ENCODE data around the gene SLC49A3.
A peak's percentile ranks its signal among the peaks of the same experiment; 100 is the strongest.

The SLC49A3 gene

DNA sequence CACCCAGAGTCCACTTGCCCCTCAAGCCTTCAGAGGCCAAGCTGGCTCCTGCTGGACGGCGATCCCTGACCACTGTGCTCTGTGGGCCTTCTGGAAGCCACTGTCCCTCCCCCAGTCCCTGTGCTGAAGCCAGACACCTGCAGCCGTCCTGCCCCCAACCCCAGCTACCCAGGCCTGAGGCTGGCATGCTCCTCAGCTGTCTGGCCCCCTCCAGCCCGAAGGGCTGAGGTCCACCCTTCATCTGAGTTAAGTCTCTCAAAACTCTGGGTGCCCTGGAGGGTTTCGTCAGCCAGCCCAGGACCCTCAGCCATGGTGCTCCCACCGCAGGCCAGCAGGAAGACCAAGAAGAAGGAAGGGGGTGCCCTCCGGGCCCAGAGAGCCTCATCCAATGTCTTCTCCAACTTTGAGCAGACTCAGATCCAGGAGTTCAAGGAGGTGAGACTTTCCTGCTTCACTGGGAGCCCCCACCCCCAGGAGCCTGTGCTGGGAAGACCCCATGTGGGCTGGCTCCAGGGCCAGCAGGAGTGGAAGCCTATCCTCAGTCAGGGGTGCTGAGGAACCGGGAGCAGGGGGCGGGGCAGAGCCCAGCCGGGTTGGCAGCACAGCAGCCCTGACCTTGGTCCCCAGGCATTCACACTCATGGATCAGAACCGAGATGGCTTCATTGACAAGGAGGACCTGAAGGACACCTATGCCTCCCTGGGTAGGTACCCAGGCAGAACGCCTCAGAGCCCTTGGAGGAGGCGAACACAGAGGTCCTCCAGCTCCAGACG lies 10.4 kb downstream of the SLC49A3 start:
- TF ChIP-seq, protein P1, sequence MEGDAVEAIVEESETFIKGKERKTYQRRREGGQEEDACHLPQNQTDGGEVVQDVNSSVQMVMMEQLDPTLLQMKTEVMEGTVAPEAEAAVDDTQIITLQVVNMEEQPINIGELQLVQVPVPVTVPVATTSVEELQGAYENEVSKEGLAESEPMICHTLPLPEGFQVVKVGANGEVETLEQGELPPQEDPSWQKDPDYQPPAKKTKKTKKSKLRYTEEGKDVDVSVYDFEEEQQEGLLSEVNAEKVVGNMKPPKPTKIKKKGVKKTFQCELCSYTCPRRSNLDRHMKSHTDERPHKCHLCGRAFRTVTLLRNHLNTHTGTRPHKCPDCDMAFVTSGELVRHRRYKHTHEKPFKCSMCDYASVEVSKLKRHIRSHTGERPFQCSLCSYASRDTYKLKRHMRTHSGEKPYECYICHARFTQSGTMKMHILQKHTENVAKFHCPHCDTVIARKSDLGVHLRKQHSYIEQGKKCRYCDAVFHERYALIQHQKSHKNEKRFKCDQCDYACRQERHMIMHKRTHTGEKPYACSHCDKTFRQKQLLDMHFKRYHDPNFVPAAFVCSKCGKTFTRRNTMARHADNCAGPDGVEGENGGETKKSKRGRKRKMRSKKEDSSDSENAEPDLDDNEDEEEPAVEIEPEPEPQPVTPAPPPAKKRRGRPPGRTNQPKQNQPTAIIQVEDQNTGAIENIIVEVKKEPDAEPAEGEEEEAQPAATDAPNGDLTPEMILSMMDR (IDR thresholded peaks at IDR 0.05; ENCODE audit: low read length, missing control alignments), result no peak
- no peak for DNase-seq (ENCODE audit: low read depth)
- no peak overlapping the region for H3K4me3 ChIP-seq (replicated peaks; ENCODE audit: low read depth, low read length)

DNA sequence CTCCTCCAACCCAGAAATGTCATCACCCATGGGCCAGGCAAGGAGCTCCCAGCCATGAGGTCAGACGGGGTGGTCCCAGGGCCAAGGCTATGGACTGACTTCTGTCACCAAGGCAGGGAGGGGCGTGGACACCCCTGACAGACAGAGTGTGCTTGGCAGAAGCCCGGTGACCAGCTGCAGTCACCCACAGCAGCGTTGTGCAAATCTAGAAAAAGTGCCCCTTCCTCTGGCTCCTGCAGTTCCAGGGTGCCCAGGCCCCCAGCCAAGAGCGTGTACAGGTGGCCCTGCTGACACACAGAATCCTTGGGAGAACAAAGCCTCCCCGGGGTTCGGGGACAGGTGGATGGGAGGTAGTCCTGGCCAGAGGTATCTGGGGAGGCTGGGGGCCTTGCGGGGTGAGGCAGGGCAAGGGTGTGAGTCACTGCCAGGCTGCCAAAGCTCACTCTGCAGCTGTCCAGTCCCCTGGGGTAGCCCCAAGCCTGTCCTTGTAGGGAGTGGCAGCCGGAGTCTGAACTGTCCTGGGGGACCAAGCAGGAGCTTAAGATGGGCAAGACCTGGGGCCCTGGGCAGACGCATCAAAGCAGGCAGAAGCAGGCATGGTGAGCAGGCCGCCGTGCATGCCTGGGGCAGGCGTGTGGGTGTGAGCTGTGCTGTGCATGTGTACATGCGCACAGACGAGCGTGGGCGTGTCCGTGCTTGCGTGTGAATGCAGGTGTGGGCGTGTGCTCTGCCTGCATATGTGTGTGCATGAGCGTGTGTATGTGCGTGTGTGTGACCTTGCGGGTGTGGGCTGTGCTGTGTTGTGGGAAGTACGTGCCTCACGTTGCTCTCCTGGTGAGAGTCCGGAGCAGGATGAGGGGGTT lies 11.3 kb downstream of the SLC49A3 start:
- TF ChIP-seq, protein P1 (IDR thresholded peaks at IDR 0.05; ENCODE audit: low read length, missing control alignments), result no peak
- H3K4me3 ChIP-seq (replicated peaks; ENCODE audit: low read depth, low read length), result no peak overlapping the region
- DNase-seq (ENCODE audit: low read depth), result no peak

DNA sequence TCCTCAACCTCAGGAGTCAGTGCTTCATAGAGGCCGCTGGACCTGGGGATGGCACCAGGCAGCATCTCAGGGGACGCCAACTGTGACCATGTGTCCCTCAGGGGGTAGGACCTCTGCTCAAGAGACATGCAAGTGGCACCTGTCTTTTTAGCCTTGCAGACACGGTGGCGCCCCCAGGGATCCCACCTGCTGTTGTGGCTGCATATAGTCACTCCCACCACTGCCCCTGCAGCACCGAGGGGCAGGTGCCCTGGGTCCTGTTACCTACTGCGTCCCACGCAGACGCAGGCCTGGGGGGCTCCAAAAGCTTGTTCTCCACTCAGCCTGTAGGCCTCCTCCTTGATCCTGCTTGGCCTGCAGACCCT lies 12.1 kb downstream of the SLC49A3 start:
- no peak for DNase-seq (ENCODE audit: low read depth)
- no peak overlapping the region for H3K4me3 ChIP-seq (replicated peaks; ENCODE audit: low read depth, low read length)
- TF ChIP-seq, protein P1 (IDR thresholded peaks at IDR 0.05; ENCODE audit: low read length, missing control alignments), result no peak

DNA sequence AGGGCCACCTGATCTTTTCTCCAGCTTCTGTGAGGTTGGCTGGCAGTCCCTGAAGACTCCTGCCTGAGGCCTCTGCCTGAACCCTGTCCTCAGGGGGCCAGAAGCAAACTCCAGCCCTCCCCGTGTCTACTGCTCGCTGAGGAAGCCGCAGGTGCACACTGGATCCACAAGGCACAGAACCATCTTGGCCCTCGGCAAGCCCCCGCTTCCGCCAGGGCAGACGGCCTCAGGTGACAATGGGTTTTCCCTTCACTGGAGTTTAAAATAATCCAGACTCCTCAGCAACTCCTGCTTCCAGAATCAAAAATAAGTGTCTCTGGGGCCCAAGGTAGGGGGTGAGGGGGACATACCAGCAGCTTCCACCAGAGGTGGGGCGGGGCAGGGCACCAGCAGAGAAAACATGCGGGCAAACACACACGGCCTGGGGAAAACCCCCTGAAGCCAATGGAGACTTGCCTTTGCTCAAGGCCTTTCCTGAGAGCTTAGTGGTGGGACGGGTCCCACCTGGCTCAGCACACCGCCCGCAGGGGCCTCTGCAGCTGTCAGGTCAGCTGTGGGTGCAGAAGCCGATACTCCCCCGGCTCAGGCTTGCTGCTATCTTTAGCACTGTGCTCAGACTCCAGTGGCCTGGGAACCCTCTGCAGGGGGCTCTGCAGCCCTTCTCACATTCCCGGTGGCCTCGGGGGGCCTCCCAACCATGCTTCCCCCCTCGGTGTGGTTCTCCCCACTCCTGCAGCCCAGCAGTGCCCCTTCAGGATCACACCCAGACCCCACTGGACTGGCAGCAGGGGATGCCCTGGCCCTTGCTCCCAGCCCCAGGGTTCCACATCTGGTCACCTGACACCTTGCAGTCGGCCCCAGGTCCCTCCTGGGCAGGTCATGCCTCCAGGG lies 12.7 kb downstream of the SLC49A3 start:
- DNase-seq (ENCODE audit: low read depth), result no peak
- TF ChIP-seq, protein P1 (IDR thresholded peaks at IDR 0.05; ENCODE audit: low read length, missing control alignments), result no peak
- no peak overlapping the region for H3K4me3 ChIP-seq (replicated peaks; ENCODE audit: low read depth, low read length)

DNA sequence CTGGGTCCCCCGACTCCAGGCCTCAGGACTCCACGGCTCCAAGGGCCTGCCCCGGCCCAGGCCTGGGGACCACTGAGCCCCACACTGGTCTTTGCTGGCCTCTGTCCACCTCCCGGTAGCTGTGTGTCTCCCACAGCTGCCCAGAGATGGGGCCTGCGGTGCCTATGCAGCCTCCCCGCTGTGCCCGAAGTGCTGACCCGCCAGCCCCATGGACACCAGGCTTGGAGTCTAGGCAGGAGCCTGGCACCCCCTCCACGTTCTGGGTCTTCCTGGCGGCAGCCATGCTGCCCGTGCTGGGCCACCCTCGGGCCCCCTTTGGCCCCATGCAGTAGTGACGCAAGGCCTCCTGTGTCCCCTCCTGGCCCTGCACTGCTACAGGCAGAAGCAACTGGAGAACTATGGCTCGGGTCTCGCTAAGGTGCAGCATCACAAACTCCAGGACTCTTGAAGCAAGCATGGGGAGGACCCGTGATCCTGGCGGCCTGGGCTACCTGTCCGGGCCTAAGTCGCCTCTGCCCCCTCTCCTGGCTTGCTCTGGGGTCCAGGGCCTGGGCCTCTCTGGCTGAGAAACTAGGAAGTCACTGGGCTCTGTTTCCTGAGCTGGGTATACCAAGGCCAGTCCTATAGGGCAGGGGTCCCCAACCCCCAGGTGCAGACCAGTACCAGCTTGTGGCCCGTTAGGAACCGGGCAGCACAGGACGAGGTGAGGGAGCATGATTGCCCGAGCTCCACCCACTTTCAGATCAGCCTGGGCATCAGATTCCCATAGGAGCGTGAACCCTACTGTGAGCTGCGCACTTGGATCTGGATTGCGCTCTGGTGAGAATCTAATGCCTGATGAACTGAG lies 13.7 kb downstream of the SLC49A3 start:
- DNase-seq (ENCODE audit: low read depth), result no peak
- peak overlapping the region; percentile 81 for H3K4me3 ChIP-seq (replicated peaks; ENCODE audit: low read depth, low read length)
- TF ChIP-seq, protein P1 (IDR thresholded peaks at IDR 0.05; ENCODE audit: low read length, missing control alignments), result no peak

Data from fibroblast of pulmonary artery (primary cell).